ENCODE data around the gene ID2.
"Not testable (repeated sequence)": the region's sequence is repeated elsewhere in the genome, so short reads cannot be mapped to it uniquely, and the experiment has no call there.

ID2 gene

DNA sequence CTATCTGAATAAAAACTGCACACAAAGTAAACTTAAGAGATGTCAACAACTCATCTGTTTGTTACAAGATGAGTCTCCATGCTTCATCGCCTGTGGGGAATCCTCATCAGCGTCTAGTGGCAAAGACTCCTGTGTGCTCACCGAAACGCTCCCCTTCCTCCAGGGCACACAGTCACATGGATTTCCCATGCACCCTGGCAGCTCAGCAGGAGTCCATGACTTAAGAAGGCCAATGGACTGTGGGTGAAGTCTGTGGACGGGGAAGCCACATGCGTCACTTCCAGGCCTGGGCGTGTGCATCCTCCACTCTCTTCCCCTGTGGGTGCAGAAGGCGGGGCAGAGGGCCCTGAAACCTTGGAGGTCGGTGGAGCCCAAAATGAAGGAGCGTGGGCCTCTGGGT, 41.1 kb downstream of the ID2 start:
- Histone ChIP-seq H3K4me3 (ENCODE audit: low read length) (no peak overlapping the region), H3K27me3 (ENCODE audit: insufficient read depth, low read length) (no peaks in the 10 kb centered on the region), H3K27ac (ENCODE audit: low read depth, low read length) (no peak overlapping the region), H3K4me1 (ENCODE audit: insufficient read depth, low read length) (no peaks in the 10 kb centered on the region), H3K36me3 (ENCODE audit: insufficient read depth, low read length) (no peaks in the 10 kb centered on the region), H3K9me3 (ENCODE audit: insufficient read depth, low read depth, low read length) (no peaks in the 10 kb centered on the region), H3K9ac (ENCODE audit: low read depth, low read length) (no peak overlapping the region)
- 91% methylated on average over 10 of the region's 10 CpGs for WGBS

DNA sequence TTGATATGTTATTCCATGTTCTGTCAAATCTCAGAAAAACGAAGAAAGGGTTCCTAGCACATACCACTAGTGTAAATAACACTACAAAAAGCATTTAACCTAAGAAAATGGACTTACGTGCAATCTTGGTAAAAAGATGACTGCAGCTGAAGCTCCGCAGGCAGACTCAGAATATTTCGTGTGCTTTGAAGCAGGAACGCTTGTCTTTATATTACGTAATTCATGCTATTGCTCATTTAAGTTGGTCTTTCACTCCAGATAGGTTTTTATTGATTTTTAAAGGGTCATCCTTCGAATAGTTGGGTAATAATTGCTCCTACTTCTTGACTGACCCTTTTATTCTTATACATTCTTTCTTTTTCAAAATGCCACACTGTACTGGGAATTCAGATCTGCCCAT, 44.0 kb downstream of the ID2 start:
- H3K4me1 ChIP-seq (ENCODE audit: insufficient read depth, low read length), result 0 out of 2 replicates have a peak, but pooled peaks cover 4% of the 10 kb centered on the region
- H3K27me3 ChIP-seq (ENCODE audit: insufficient read depth, low read length), result no peaks in the 10 kb centered on the region
- H3K27ac ChIP-seq (ENCODE audit: low read depth, low read length), result no peak overlapping the region
- WGBS, result 98% methylated on average over 7 of the region's 7 CpGs
- H3K4me3 ChIP-seq (ENCODE audit: low read length), result no peak overlapping the region
- H3K9me3 ChIP-seq (ENCODE audit: insufficient read depth, low read depth, low read length), result no peaks in the 10 kb centered on the region
- H3K9ac ChIP-seq (ENCODE audit: low read depth, low read length), result no peak overlapping the region
- peaks cover 6% of the 10 kb centered on the region for H3K36me3 ChIP-seq (ENCODE audit: insufficient read depth, low read length)

DNA sequence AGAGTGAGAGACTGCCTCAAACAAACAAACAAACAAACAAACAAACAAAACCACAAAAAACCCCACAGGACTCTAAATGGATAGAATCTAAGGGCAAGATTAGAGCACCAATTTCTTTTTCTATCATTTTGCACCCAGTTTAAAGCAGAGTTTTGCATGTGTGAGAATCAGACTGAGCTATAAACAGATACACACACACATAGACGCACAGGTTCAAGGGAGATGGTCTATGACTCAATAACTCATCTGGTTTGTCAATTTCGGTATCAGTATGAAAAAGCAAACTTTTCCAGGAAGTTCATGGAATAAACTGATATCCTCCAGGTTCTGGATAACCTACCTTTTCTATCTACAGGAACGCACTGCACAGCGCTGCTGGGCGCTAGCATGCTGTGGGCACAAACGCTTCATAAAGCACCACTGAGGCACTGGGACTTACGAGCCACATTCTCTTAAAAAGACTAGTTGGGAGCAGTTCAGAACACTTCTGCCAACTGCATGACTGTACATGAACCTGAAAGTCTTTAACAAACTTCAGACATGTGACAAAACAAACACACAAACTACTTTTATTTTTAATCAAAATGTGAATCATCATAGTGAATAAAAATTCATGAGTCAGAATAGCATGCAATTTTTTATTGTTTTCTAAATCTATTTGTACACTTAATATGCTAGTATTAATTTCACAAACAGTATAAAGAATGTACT, 46.6 kb downstream of the ID2 start:
- no peak overlapping the region for H3K9ac ChIP-seq (ENCODE audit: low read depth, low read length)
- peaks cover 31% of the 10 kb centered on the region for H3K36me3 ChIP-seq (ENCODE audit: insufficient read depth, low read length)
- H3K9me3 ChIP-seq (ENCODE audit: insufficient read depth, low read depth, low read length), result no peaks in the 10 kb centered on the region
- H3K27me3 ChIP-seq (ENCODE audit: insufficient read depth, low read length), result no peaks in the 10 kb centered on the region
- WGBS, result 97% methylated on average over 7 of the region's 7 CpGs
- H3K27ac ChIP-seq (ENCODE audit: low read depth, low read length), result no peak overlapping the region
- 0 out of 2 replicates have a peak, but pooled peaks cover 4% of the 10 kb centered on the region for H3K4me1 ChIP-seq (ENCODE audit: insufficient read depth, low read length)
- H3K4me3 ChIP-seq (ENCODE audit: low read length), result no peak overlapping the region

DNA sequence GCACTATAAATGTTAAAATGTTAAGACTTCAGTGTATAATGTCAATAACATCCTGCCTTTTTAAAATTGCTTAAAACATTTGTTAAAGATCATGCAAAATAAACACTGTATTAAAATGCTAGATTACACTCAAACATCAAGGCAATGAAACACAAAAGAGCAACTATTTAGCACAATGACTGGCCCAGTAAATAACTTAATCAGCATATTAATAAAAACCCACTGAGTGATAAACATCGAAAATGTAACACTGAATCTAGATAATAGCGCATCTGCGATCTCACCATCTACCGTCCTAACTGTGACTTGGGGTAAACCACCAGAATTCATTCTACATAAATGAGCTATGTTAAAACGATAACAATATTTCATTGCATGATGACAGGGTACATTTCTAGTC, 47.2 kb downstream of the ID2 start:
- WGBS, result 96% methylated on average over 5 of the region's 5 CpGs
- peaks cover 37% of the 10 kb centered on the region for H3K36me3 ChIP-seq (ENCODE audit: insufficient read depth, low read length)
- not testable (repeated sequence) for H3K27ac ChIP-seq (ENCODE audit: low read depth, low read length); H3K4me1 ChIP-seq (ENCODE audit: insufficient read depth, low read length); H3K9me3 ChIP-seq (ENCODE audit: insufficient read depth, low read depth, low read length); H3K9ac ChIP-seq (ENCODE audit: low read depth, low read length); H3K27me3 ChIP-seq (ENCODE audit: insufficient read depth, low read length); H3K4me3 ChIP-seq (ENCODE audit: low read length)

DNA sequence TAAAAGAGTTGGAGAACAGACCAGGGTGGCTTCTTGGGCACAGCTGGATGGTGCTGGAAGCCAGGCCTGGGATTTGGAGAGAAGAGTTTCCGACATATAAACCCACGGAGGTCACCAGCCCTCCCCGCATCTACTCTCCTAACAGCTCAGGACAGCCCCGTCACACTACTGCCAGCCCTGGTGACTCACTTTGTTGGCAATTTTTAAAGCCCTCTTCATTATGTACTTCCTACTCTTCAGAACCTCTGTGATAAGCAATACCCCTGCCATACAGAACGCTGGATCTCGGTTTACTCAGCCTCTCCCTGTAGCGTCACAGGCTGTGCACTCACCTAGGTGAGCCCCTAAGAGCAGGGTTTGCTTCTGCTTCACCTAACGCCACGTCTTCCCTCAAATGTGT, 48.1 kb downstream of the ID2 start:
- Histone ChIP-seq H3K27ac (ENCODE audit: low read depth, low read length) (no peak overlapping the region), H3K9ac (ENCODE audit: low read depth, low read length) (no peak overlapping the region), H3K4me3 (ENCODE audit: low read length) (no peak overlapping the region), H3K9me3 (ENCODE audit: insufficient read depth, low read depth, low read length) (no peaks in the 10 kb centered on the region), H3K27me3 (ENCODE audit: insufficient read depth, low read length) (no peaks in the 10 kb centered on the region), H3K36me3 (ENCODE audit: insufficient read depth, low read length) (peaks cover 43% of the 10 kb centered on the region), H3K4me1 (ENCODE audit: insufficient read depth, low read length) (0 out of 2 replicates have a peak, but pooled peaks cover 4% of the 10 kb centered on the region)
- 92% methylated on average over 9 of the region's 9 CpGs for whole genome bisulfite sequencing

DNA sequence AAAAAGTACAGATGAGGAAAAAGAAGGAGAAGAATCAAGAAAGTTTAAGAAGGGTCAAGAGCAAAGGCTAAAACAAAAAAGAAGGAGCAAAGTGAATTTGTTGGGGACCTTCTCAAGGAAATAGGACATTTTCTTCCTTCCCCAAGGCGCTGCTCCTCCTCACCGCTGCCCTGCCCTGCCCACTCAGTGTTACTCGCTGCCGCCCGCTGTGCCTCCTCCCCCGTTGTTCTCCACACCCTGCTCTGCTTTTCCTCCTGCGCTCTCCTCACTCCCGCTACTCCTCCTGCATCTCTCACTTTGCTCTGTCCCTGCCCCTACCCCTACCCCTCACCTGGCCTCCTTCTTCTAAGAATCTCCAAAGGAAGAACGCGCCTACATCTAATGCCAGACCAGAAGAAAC, 50.7 kb downstream of the ID2 start:
- Histone ChIP-seq H3K9me3 (ENCODE audit: insufficient read depth, low read depth, low read length) (no peaks in the 10 kb centered on the region), H3K4me3 (ENCODE audit: low read length) (no peak overlapping the region), H3K27ac (ENCODE audit: low read depth, low read length) (no peak overlapping the region), H3K27me3 (ENCODE audit: insufficient read depth, low read length) (no peaks in the 10 kb centered on the region), H3K36me3 (ENCODE audit: insufficient read depth, low read length) (peaks cover 43% of the 10 kb centered on the region), H3K9ac (ENCODE audit: low read depth, low read length) (no peak overlapping the region), H3K4me1 (ENCODE audit: insufficient read depth, low read length) (0 out of 2 replicates have a peak, but pooled peaks cover 4% of the 10 kb centered on the region)
- 93% methylated on average over 10 of the region's 10 CpGs for WGBS
